Measurements from ENCODE around the gene PLXDC1. TPM values are rescaled to one million over a fixed set of nuclear protein-coding genes. Genes with fewer than 3 reads are reported as not detected.
A peak's percentile ranks its signal among the peaks of the same experiment; 100 is the strongest.

PLXDC1 gene
- total RNA-seq, 1 experiment from 2014 or later: 0.13 TPM

DNA sequence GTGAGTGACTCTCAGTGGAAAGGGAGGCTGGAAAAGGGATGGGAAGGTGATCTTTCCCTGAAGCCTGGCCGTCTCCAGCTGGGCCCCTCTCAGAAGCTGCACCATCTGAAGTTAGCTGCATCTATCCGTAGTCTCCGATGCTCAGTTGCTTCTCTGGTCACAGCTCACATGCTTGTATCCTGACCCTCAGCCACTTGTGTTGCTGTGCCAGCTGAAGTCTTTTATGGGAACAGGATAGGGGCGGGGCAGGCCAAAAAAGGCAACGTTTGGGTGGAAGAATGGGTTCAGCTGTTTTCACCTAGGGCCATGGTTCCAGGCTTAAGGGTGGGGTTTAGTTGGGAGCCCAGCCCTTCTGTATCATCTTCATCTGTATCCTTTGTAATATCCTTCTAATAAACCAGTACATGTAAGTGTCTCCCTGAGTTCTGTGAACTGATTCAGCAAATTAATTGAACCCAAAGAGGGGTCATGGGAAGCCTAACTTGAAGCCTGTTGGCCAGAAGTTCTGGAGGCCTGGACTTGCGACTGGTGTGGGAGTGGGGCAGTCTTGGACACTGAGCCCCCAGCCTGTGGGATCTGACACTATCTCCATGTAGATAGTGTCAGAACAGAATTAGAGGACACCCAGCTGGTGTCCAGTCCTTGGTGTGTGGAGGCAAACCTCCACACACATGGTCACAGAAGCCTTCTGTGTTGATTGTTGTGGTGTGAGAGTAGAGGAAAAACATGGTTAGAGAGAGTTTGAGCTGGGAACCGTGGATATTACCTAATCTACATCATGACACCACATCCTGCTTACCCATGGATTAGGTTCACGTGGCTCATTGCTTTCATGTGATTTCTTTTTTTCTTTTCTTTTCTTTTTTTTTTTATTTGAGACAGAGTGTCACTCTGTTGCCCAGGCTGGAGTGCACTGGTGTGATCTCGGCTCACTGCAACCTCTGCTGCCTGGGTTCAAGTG lies 135.0 kb downstream of the PLXDC1 start:
- peak; percentile 52 for DNase-seq (ENCODE audit: low read depth)

GRCh38 chr17:39015546-39015935 lies 135.9 kb downstream of the PLXDC1 start:
- DNase-seq (ENCODE audit: low read depth): no peak

DNA sequence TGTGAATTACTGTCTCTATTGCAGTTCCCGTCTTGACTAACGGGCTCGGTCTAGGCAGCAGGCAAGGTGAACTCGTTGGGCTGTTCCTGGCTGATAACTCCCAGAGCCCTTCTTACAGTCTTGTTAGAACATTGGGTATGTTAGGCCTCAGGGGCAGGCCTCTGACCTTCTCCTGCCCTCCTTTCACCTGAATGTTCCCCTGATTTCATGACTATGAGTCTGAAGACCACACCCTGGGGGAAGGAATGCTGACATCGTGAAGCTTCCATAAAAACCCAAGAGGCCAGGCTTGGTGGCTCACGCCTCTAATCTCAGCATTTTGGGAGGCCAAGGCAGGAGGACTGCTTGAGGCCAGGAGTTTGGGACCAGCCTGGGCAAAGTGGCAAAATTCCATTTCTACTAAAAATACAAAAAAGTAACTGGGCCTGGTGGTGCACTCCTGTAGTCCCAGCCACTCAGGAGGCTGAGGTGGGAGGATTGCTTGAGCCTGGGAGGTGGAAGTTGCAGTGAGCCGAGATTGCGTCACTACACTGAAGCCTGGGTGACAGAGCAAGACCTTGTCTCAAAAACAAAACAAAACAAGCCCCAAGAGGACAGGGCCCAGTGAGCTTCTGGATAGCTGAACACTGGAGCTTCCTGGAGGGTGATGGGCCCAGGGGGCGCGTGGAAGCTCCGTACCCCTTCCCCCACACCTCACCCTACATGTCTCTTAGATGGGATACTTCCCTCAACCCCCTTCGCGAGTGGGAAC lies 136.5 kb downstream of the PLXDC1 start:
- no peak for DNase-seq (ENCODE audit: low read depth)

- DNase-seq (ENCODE audit: low read depth): peak; percentile 70
These were observed 137.2 kb downstream of the PLXDC1 start for GRCh38 chr17:39014044-39014794.

Small RNA genes lying within 50 kb of the gene (small RNA-seq; reads per million reads assigned to genes)
- gene AC091178.1: not detected

Other genes with a start within 250 kb of the PLXDC1 start
- gene FBXO47, start 184.2 kb downstream of the PLXDC1 start, total RNA-seq (2014; rRNA removed; shearing (Covaris generic)): not detected in 2 replicates
- not detected in 2 replicates for gene ARL5C, start 14.5 kb upstream of the PLXDC1 start, total RNA-seq (2014; rRNA removed; shearing (Covaris generic))
- 5.2 and 5.9 TPM in 2 replicates for gene CACNB1, start 46.0 kb upstream of the PLXDC1 start, total RNA-seq (2014; rRNA removed; shearing (Covaris generic))
- gene RPL19, start 48.6 kb upstream of the PLXDC1 start, total RNA-seq (2014; rRNA removed; shearing (Covaris generic)): 2,537 and 3,132 TPM in 2 replicates
- not detected in 2 replicates for gene STAC2, start 74.3 kb upstream of the PLXDC1 start, total RNA-seq (2014; rRNA removed; shearing (Covaris generic))
- gene FBXL20, start 250.0 kb upstream of the PLXDC1 start, total RNA-seq (2014; rRNA removed; shearing (Covaris generic)): 5.5 and 8.0 TPM in 2 replicates